CD4-positive, alpha-beta T cell (primary cell): ENCODE results near the gene FBXL13. TPM values are rescaled to one million over a fixed set of nuclear protein-coding genes. Genes with fewer than 3 reads are reported as not detected.

ENCODE experiments used
- ATAC-seq: fragments of 200-7000 bp; cut with Tn5 transposase; one replicate; pipeline ENCODE4 v1.10.0; 2022; ENCODE audit warnings: mild to moderate bottlenecking; ENCODE audit not compliant: poor library complexity
- CTCF ChIA-PET: fragments of 350-600 bp; sonication (Branson Sonifier 250); formaldehyde crosslinking; loops from one replicate; lab custom pipeline; 2021; ENCODE audit warnings: antibody characterized with exemption, inconsistent platforms; lab: Charles Lee
- POLR2A ChIA-PET: fragments of 350-600 bp; sonication (Branson Sonifier 250); formaldehyde crosslinking; loops from one replicate; lab custom pipeline; 2021; ENCODE audit warnings: antibody characterized with exemption, inconsistent platforms; lab: Charles Lee
- DNase-seq, 14 experiments: peaks; one replicate each; pipeline ENCODE4 v3.0.0-alpha.2; 2013 to 2020; ENCODE audit warnings: mixed read lengths in 2 of 14
- H3K27ac ChIP-seq, 2 donors: one replicate each; pipeline versions ENCODE4 v1.5.1 to v1.7.0; 2013; ENCODE audit warnings: low read length in 2 of 2, low read depth in 1 of 2, mild to moderate bottlenecking in 1 of 2
- H3K27me3 ChIP-seq, 2 experiments: 1 replicate in 1 of 2; 2 replicates in 1 of 2; pipeline versions ENCODE4 v1.6.1 to v1.7.0; 2013; ENCODE audit warnings: low read length in 2 of 2, control low read depth in 1 of 2, mild to moderate bottlenecking in 1 of 2, moderate library complexity in 1 of 2; ENCODE audit not compliant: insufficient read depth in 2 of 2, control insufficient read depth in 1 of 2
- H3K36me3 ChIP-seq: one replicate; pipeline ENCODE4 v1.6.1; 2013; ENCODE audit warnings: low read length, control low read depth; ENCODE audit not compliant: insufficient read depth
- H3K4me1 ChIP-seq: one replicate; pipeline ENCODE4 v1.6.1; 2013; ENCODE audit warnings: low read length, control low read depth; ENCODE audit not compliant: insufficient read depth
- H3K4me3 ChIP-seq: one replicate; pipeline ENCODE4 v1.5.1; 2013; ENCODE audit warnings: mild to moderate bottlenecking, low read length, moderate library complexity
- H3K9me3 ChIP-seq, 2 experiments: 1 replicate in 1 of 2; 2 replicates in 1 of 2; pipeline versions ENCODE4 v1.6.1 to v1.7.0; 2013; ENCODE audit warnings: low read length in 2 of 2, mild to moderate bottlenecking in 2 of 2, control low read depth in 1 of 2, moderate library complexity in 1 of 2; ENCODE audit not compliant: control insufficient read depth in 1 of 2, insufficient read depth in 1 of 2
- H3K27ac Mint-ChIP-seq: one replicate; pipeline ENCODE4 v1.8.0; 2020; ENCODE audit warnings: mixed read lengths
- H3K27me3 Mint-ChIP-seq: one replicate; pipeline ENCODE4 v1.8.0; 2021; ENCODE audit warnings: mixed read lengths
- H3K36me3 Mint-ChIP-seq: one replicate; pipeline ENCODE4 v1.8.0; 2021; ENCODE audit warnings: low read depth, mixed read lengths
- H3K4me1 Mint-ChIP-seq: one replicate; pipeline ENCODE4 v1.8.0; 2021; ENCODE audit warnings: low read depth, mixed read lengths
- H3K4me3 Mint-ChIP-seq: one replicate; pipeline ENCODE4 v1.8.0; 2020; ENCODE audit warnings: mild to moderate bottlenecking, mixed read lengths
- H3K9me3 Mint-ChIP-seq: one replicate; pipeline ENCODE4 v1.8.0; 2020; ENCODE audit warnings: mixed read lengths
- intact Hi-C, 2 experiments: fragments of 100-400 bp; cut with DNase I in 1 of 2; cut with micrococcal nuclease in 1 of 2; formaldehyde crosslinking; loops; one replicate each; pipeline versions ENCODE4 v1.15.1 to v1.9.0; 2023 to 2025; cut with DNase I, micrococcal nuclease
- total RNA-seq, 174 experiments: library from RNA in 2 of 174; stranded (reverse) in 2 of 174; gene quantifications; one replicate each; pipeline ENCODE4 v1.2.3 and lab custom pipeline; 2021 to 2026
- TF ChIP-seq, protein P1 (sequence below): fragments of 200-600 bp; IDR thresholded peaks from one replicate; pipeline ENCODE4 v1.8.0; 2022; ENCODE audit warnings: antibody characterized with exemption, mild to moderate bottlenecking

Gene FBXL13
- total RNA-seq, 2 experiments from 2014 or later = 0.89 to 1.4 TPM

DNA sequence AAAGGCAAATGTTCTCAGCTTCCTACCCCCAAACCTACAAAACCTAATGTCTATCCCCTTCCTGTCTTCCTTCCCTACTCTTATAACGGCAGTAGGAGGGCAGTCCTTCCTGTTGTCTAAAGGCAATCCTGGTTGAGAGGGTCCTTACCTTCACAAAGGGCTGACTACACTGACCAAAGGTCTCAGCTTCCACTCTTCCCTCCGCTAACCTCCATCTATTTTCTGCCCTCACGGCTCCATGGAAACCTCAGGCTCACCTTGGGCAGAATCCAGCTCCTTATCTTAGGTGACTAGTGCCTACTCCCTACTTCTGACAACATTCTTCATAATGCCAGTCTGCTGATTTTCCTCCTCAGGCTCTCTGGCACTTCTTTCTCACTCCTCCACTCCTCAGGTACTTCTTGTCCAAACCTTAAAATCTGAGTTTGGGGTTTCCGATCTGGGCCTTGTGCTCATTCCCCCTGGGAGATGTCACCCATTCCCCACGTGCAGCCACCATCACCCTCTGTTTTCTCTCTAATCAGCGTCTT lies 542 bp downstream of the FBXL13 start:
- TF ChIP-seq, protein P1, sequence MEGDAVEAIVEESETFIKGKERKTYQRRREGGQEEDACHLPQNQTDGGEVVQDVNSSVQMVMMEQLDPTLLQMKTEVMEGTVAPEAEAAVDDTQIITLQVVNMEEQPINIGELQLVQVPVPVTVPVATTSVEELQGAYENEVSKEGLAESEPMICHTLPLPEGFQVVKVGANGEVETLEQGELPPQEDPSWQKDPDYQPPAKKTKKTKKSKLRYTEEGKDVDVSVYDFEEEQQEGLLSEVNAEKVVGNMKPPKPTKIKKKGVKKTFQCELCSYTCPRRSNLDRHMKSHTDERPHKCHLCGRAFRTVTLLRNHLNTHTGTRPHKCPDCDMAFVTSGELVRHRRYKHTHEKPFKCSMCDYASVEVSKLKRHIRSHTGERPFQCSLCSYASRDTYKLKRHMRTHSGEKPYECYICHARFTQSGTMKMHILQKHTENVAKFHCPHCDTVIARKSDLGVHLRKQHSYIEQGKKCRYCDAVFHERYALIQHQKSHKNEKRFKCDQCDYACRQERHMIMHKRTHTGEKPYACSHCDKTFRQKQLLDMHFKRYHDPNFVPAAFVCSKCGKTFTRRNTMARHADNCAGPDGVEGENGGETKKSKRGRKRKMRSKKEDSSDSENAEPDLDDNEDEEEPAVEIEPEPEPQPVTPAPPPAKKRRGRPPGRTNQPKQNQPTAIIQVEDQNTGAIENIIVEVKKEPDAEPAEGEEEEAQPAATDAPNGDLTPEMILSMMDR = no peak
- intact Hi-C loops = loop anchor here (2.0 to 10.0 kb wide), 6 partner anchors 75 to 1259 kb away; partner anchors contain the start of genes NAPEPLD (in 2 of the 2), CUX1 (in 1 of the 2), FAM185A (in 1 of the 2) and ORC5 (in 1 of the 2)
- no peaks in the 10 kb centered on the region for H3K9me3 ChIP-seq
- peak overlapping the region; percentile 92 for H3K4me3 ChIP-seq
- Mint-ChIP-seq H3K27me3 (no peaks in the 10 kb centered on the region), H3K9me3 (no peaks in the 10 kb centered on the region), H3K4me1 (peaks cover 30% of the 10 kb centered on the region), H3K36me3 (peaks cover 6% of the 10 kb centered on the region), H3K27ac (peak overlapping the region; percentile 74), H3K4me3 (peak overlapping the region; percentile 85)
- H3K27ac ChIP-seq = peak overlapping the region; percentile 42 to 71
- H3K27me3 ChIP-seq = no peaks in the 10 kb centered on the region
- peaks cover 29% of the 10 kb centered on the region for H3K4me1 ChIP-seq
- POLR2A ChIA-PET = interaction anchor here (1.2 to 2.4 kb wide), 9 partner anchors 8 to 326 kb away, joined by 3 to 20 read pairs (median 7); partner anchors contain the start of genes FAM185A, NAPEPLD and PSMC2
- DNase-seq (peak in 1 of 14 experiments; percentile 27), ATAC-seq (no peak)
- H3K36me3 ChIP-seq = no peaks in the 10 kb centered on the region
- CTCF ChIA-PET = interaction anchor here (0.6 to 2.6 kb wide), 5 partner anchors 8 to 205 kb away, joined by 3 to 11 read pairs (median 5); no protein-coding TSS in a partner anchor

DNA sequence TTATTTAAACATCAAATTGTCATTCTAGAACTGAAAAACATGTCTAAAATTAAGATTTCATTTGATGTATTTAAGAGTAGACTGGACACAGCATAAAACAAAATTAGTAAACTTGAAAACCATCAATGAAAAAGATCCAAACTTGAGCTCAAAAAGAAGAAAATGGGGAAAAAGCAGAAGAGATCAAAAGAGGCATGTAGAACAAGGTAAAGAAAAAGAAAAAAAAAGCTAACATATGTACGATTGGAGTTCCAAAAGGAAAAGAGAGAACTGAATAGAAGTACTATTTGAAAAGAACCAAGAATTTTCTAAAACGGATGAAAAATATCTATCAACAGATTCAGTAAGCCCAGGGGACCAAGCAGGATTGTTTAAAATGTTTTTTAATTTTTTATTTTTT lies 3.6 kb downstream of the FBXL13 start:
- Histone ChIP-seq H3K4me1 (peaks cover 16% of the 10 kb centered on the region), H3K36me3 (no peaks in the 10 kb centered on the region), H3K9me3 (no peaks in the 10 kb centered on the region), H3K4me3 (no peak overlapping the region), H3K27me3 (no peaks in the 10 kb centered on the region), H3K27ac (no peak overlapping the region)
- Mint-ChIP-seq H3K4me3 (no peak overlapping the region), H3K9me3 (no peaks in the 10 kb centered on the region), H3K27ac (no peak overlapping the region), H3K36me3 (peaks cover 6% of the 10 kb centered on the region), H3K27me3 (no peaks in the 10 kb centered on the region), H3K4me1 (peaks cover 19% of the 10 kb centered on the region)
- ATAC-seq = no peak
- no peak for DNase-seq
- ChIA-PET CTCF (no interaction called here), POLR2A (no interaction called here)
- intact Hi-C loops = loop anchor here in 1 of 2 experiments (5.0 to 10.0 kb wide), 5 partner anchors 226 to 1256 kb away; partner anchors contain the start of genes CUX1, FAM185A, ORC5 and PMPCB
- TF ChIP-seq, protein P1 = no peak

DNA sequence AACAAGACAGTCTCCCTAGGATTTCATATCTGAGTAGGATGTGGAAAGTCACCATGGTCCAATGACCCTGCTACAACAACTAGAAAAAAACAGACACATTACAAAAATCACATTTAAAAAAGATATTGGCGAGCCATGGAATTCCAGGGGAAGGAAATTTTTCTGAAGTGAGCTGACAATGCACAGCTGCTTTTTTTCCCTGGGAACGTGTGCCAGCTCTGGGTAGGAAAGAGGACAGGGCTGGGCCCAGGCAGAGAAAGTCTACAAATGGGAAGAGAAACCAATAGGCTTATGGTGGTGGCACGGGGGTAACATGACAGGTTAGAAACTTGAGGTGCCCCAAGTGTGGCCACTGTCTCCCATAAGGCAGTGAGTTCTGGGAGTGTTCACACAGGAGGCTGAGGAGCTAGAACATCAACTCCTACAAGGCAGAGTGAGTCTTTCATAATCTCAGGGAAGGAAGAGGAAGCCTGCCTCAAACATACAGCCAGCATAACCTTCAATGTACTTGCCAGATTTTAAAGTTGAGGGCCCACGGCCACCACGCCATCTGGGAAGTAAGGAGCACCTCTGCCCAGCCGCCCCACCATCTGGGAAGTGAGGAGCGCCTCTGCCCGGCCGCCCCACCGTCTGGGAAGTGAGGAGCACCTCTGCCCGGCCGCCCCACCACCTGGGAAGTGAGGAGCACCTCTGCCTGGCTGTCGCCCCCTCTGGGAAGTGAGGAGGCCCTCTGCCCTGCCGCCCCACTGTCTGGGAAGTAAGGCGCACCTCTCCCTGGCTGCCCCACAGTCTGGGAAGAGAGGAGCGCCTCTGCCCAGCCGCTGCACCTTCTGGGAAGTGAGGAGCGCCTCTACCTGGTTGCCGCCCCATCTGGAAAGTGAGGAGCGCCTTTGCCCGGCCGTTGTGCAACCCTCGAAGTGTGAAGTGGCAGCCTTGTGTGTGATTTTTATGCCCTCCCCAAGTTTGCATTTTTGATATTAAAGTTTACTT lies 5.9 kb downstream of the FBXL13 start:
- intact Hi-C loops = loop anchor here in 1 of 2 experiments (10.0 kb wide), 1 partner anchor 314 kb away; no protein-coding TSS in a partner anchor
- TF ChIP-seq, protein P1 = no peak
- no peak for ATAC-seq
- H3K36me3 Mint-ChIP-seq = no peaks in the 10 kb centered on the region
- H3K27ac ChIP-seq = no peak overlapping the region
- ChIA-PET CTCF (no interaction called here), POLR2A (no interaction called here)
- no peaks in the 10 kb centered on the region for H3K27me3 ChIP-seq
- H3K4me3 Mint-ChIP-seq = no peak overlapping the region
- no peak overlapping the region for H3K4me3 ChIP-seq
- H3K36me3 ChIP-seq = no peaks in the 10 kb centered on the region
- no peak for DNase-seq
- peaks cover under 1% of the 10 kb centered on the region for H3K4me1 ChIP-seq
- no peaks in the 10 kb centered on the region for H3K27me3 Mint-ChIP-seq
- no peak overlapping the region for H3K27ac Mint-ChIP-seq
- H3K9me3 Mint-ChIP-seq = no peaks in the 10 kb centered on the region
- H3K4me1 Mint-ChIP-seq = peaks cover 2% of the 10 kb centered on the region
- no peaks in the 10 kb centered on the region for H3K9me3 ChIP-seq
